Activated CD4-positive, alpha-beta T cell treated with anti-CD3 and anti-CD28 coated beads for 36 hours (primary cell): ENCODE measurements around the gene ZNF385A. TPM values are rescaled to one million over a fixed set of nuclear protein-coding genes. Genes with fewer than 3 reads are reported as not detected.

Experiments
- ATAC-seq: fragments of 200-7000 bp; cut with Tn5 transposase; one replicate; pipeline ENCODE4 v1.10.0; 2021; ENCODE audit warnings: mild to moderate bottlenecking, moderate library complexity
- CTCF ChIA-PET: fragments of 350-600 bp; sonication (Branson Sonifier 250); formaldehyde crosslinking; loops from one replicate; lab custom pipeline; 2021; ENCODE audit warnings: antibody characterized with exemption; lab: Charles Lee
- POLR2A ChIA-PET: fragments of 350-600 bp; sonication (Branson Sonifier 250); formaldehyde crosslinking; loops from one replicate; lab custom pipeline; 2021; ENCODE audit warnings: antibody characterized with exemption, inconsistent platforms; lab: Charles Lee
- DNase-seq: peaks from one replicate; pipeline ENCODE4 v3.0.0-alpha.2; 2020
- H3K27ac Mint-ChIP-seq: one replicate; pipeline ENCODE4 v1.8.0; 2021; ENCODE audit warnings: mixed read lengths
- H3K27me3 Mint-ChIP-seq: one replicate; pipeline ENCODE4 v1.8.0; 2021; ENCODE audit warnings: mixed read lengths
- H3K36me3 Mint-ChIP-seq: one replicate; pipeline ENCODE4 v1.8.0; 2021; ENCODE audit warnings: low read depth, mixed read lengths
- H3K4me1 Mint-ChIP-seq: one replicate; pipeline ENCODE4 v1.8.0; 2021; ENCODE audit warnings: mixed read lengths
- H3K4me3 Mint-ChIP-seq: one replicate; pipeline ENCODE4 v1.8.0; 2021; ENCODE audit warnings: mild to moderate bottlenecking, moderate library complexity, mixed read lengths
- H3K9me3 Mint-ChIP-seq: one replicate; pipeline ENCODE4 v1.8.0; 2021; ENCODE audit warnings: low read depth, mixed read lengths
- intact Hi-C, 2 experiments: fragments of 100-400 bp; cut with DNase I in 1 of 2; cut with micrococcal nuclease in 1 of 2; formaldehyde crosslinking; loops; one replicate each; pipeline versions ENCODE4 v1.14.2 to v1.15.1; 2022 to 2024; cut with DNase I, micrococcal nuclease
- total RNA-seq, 2 experiments: library from RNA; stranded (reverse); gene quantifications; one replicate each; pipeline ENCODE4 v1.2.3, GENCODE V29; 2021

The ZNF385A gene
- total RNA-seq, 2 experiments from 2014 or later, result 0.73 to 0.74 TPM

- ATAC-seq (peak; percentile 78), DNase-seq (peak; percentile 84)
- Mint-ChIP-seq H3K9me3 (no peaks in the 10 kb centered on the region), H3K4me3 (peak overlapping the region; percentile 60), H3K4me1 (peaks cover 21% of the 10 kb centered on the region), H3K36me3 (peaks cover 15% of the 10 kb centered on the region), H3K27ac (no peak overlapping the region), H3K27me3 (no peaks in the 10 kb centered on the region)
- ChIA-PET POLR2A (no interaction called here), CTCF (interaction anchor here (0.6 to 1.4 kb wide), 4 partner anchors 8 to 71 kb away, joined by 3 to 4 read pairs (median 3); no protein-coding TSS in a partner anchor)
- intact Hi-C loops, result no loop called here
These were observed 6.4 kb upstream of the ZNF385A start for GRCh38 chr12:54390668-54391551.

DNA sequence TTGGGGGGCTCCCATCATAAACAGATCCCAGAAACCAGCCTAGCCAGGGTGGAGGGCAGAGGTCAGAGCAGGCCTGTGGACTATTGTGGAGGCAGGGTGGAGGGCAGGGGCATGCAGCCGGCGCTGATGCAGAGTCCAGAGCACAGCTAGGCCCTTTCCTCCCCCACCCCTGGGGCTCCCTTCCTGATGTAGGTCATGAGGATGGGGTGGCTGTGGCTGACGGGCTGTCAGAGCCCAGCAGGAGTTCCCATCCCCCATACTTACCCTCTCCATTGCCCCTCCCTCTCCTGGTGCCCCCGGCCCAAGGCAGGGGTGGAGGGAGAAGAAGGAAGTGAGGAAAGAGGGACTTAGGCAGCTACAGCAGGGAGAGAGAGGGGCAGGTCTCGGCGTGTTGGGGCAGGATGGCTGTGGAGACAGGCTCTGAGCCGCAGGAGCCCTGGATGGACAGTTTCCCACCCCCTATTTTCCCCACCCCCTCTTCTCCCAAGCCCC lies 5.7 kb upstream of the ZNF385A start:
- CTCF ChIA-PET, result interaction anchor here (0.6 to 1.0 kb wide), 2 partner anchors 11 to 70 kb away, joined by 3 read pairs; no protein-coding TSS in a partner anchor
- DNase-seq (no peak), ATAC-seq (no peak)
- H3K36me3 Mint-ChIP-seq, result peaks cover 15% of the 10 kb centered on the region
- no peak overlapping the region for H3K4me3 Mint-ChIP-seq
- H3K9me3 Mint-ChIP-seq, result no peaks in the 10 kb centered on the region
- POLR2A ChIA-PET, result no interaction called here
- intact Hi-C loops, result no loop called here
- H3K4me1 Mint-ChIP-seq, result peaks cover 21% of the 10 kb centered on the region
- no peak overlapping the region for H3K27ac Mint-ChIP-seq
- no peaks in the 10 kb centered on the region for H3K27me3 Mint-ChIP-seq

DNA sequence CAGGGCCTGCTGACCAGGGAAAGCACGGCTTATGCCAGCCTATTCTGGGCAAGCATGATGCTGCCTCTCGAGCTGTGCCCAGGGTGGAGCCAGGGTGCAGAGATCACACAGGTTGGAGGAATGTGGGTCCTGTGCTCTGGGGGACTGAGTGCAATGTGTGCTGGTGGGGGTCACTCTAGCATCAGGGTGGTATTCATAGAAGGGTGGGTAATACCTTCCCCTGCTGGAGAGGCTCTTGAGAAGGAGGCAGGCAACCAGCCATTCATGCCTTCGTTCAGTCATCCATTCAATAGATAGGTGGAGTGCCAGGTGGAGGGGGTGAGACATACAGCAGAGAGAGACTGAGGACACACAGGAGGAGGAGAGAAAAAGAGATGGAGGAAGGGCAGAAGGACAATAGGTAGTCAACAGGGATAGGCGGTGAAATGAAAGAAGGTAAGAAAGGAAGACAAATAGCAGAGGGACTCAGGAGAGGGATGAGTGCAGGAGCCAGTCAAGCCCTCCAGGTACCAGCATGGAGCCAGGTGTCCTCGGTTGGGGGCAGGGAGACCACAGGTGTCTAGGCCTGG lies 5.2 kb upstream of the ZNF385A start:
- peaks cover 20% of the 10 kb centered on the region for H3K4me1 Mint-ChIP-seq
- no peaks in the 10 kb centered on the region for H3K27me3 Mint-ChIP-seq
- POLR2A ChIA-PET, result no interaction called here
- no peak overlapping the region for H3K27ac Mint-ChIP-seq
- no peaks in the 10 kb centered on the region for H3K9me3 Mint-ChIP-seq
- no peak for DNase-seq
- intact Hi-C loops, result no loop called here
- peaks cover 9% of the 10 kb centered on the region for H3K36me3 Mint-ChIP-seq
- no peak for ATAC-seq
- no peak overlapping the region for H3K4me3 Mint-ChIP-seq
- CTCF ChIA-PET, result interaction anchor here (1.0 kb wide), 1 partner anchor 11 kb away, joined by 3 read pairs; no protein-coding TSS in a partner anchor

GRCh38 chr12:54389134-54389508 lies 4.6 kb upstream of the ZNF385A start:
- ATAC-seq (no peak), DNase-seq (no peak)
- peaks cover 5% of the 10 kb centered on the region for H3K36me3 Mint-ChIP-seq
- no peak overlapping the region for H3K27ac Mint-ChIP-seq
- H3K4me1 Mint-ChIP-seq, result peaks cover 14% of the 10 kb centered on the region
- ChIA-PET CTCF (no interaction called here), POLR2A (no interaction called here)
- intact Hi-C loops, result no loop called here
- no peaks in the 10 kb centered on the region for H3K27me3 Mint-ChIP-seq
- H3K9me3 Mint-ChIP-seq, result no peaks in the 10 kb centered on the region
- H3K4me3 Mint-ChIP-seq, result no peak overlapping the region

GRCh38 chr12:54388237-54389133 lies 4.0 kb upstream of the ZNF385A start:
- Mint-ChIP-seq H3K4me1 (peaks cover 8% of the 10 kb centered on the region), H3K36me3 (no peaks in the 10 kb centered on the region), H3K27ac (no peak overlapping the region), H3K4me3 (no peak overlapping the region), H3K27me3 (no peaks in the 10 kb centered on the region), H3K9me3 (no peaks in the 10 kb centered on the region)
- intact Hi-C loops, result no loop called here
- peak; percentile 31 for DNase-seq
- POLR2A ChIA-PET, result interaction anchor here (0.6 kb wide), 1 partner anchor 55 kb away, joined by 3 read pairs; no protein-coding TSS in a partner anchor
- CTCF ChIA-PET, result interaction anchor here (0.9 to 1.8 kb wide), 6 partner anchors 10 to 64 kb away, joined by 3 to 14 read pairs (median 4); partner anchors contain the start of gene COPZ1
- no peak for ATAC-seq

DNA sequence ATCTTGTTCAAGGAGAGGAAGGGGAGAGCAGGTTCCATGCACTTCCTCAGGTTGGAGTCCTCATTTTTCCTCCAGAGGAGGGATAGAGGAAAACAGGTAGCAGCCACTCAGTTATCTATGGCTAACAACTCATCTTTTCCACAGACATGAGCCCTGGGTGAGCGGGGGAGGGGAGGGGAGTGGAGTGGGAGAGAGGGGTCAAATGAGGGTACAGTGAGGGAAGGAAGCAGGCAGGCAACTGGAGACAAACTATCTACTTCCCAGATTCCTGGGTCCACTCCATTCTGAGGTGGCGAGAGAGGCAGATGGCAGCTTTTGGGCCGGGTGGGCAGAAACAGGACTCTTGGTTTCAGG lies 2.6 kb upstream of the ZNF385A start:
- no peak for DNase-seq
- H3K27me3 Mint-ChIP-seq, result no peaks in the 10 kb centered on the region
- H3K36me3 Mint-ChIP-seq, result no peaks in the 10 kb centered on the region
- no peak for ATAC-seq
- intact Hi-C loops, result no loop called here
- peaks cover 13% of the 10 kb centered on the region for H3K4me1 Mint-ChIP-seq
- ChIA-PET POLR2A (no interaction called here), CTCF (interaction anchor here (0.7 to 1.8 kb wide), 10 partner anchors 13 to 415 kb away, joined by 3 to 12 read pairs (median 4); no protein-coding TSS in a partner anchor)
- H3K4me3 Mint-ChIP-seq, result no peak overlapping the region
- H3K9me3 Mint-ChIP-seq, result no peaks in the 10 kb centered on the region
- H3K27ac Mint-ChIP-seq, result no peak overlapping the region

- ChIA-PET POLR2A (no interaction called here), CTCF (interaction anchor here (0.6 to 1.8 kb wide), 11 partner anchors 13 to 174 kb away, joined by 3 to 12 read pairs (median 3); partner anchors contain the start of gene COPZ1)
- DNase-seq (no peak), ATAC-seq (no peak)
- Mint-ChIP-seq H3K9me3 (no peaks in the 10 kb centered on the region), H3K36me3 (no peaks in the 10 kb centered on the region), H3K4me1 (peaks cover 9% of the 10 kb centered on the region), H3K27me3 (no peaks in the 10 kb centered on the region), H3K27ac (no peak overlapping the region), H3K4me3 (no peak overlapping the region)
- intact Hi-C loops, result no loop called here
These were observed 2.0 kb upstream of the ZNF385A start for GRCh38 chr12:54386403-54387113.

GRCh38 chr12:54385251-54385914 lies 850 bp upstream of the ZNF385A start:
- DNase-seq, result no peak
- no peak overlapping the region for H3K4me3 Mint-ChIP-seq
- ATAC-seq, result no peak
- H3K27me3 Mint-ChIP-seq, result no peaks in the 10 kb centered on the region
- peaks cover 9% of the 10 kb centered on the region for H3K4me1 Mint-ChIP-seq
- POLR2A ChIA-PET, result interaction anchor here (1.0 kb wide), 1 partner anchor 97 kb away, joined by 5 read pairs; no protein-coding TSS in a partner anchor
- intact Hi-C loops, result no loop called here
- H3K36me3 Mint-ChIP-seq, result no peaks in the 10 kb centered on the region
- H3K9me3 Mint-ChIP-seq, result no peaks in the 10 kb centered on the region
- CTCF ChIA-PET, result interaction anchor here (0.7 to 1.6 kb wide), 6 partner anchors 8 to 89 kb away, joined by 3 to 7 read pairs (median 3); partner anchors contain the start of gene COPZ1
- H3K27ac Mint-ChIP-seq, result no peak overlapping the region

DNA sequence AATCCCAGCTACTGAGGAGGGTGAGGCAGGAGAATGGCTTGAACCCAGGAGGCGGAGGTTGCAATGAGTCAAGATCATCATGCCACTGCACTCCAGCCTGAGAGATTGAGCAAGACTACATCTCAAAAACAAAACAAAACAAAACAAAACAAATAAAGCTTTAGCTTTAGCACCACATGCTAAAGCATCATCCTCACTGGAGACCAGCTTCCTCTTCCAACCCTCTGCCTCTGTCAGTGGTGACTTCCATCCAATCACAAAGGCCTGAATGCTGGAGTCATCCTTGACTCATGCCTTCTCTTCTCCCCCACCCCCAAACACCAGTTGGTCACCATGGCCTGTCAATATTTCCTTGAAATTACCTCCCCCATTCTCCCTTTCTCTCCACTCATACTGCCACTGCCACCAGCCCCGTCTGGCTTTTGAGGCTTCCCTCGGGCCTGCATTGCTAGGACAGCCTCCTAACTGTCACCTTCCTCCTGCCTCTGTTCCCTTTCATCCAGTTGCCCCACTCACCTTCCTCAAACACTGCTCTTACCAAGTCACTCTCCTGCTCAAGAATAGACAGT lies 1.4 kb downstream of the ZNF385A start:
- no peaks in the 10 kb centered on the region for H3K27me3 Mint-ChIP-seq
- DNase-seq, result peak; percentile 64
- CTCF ChIA-PET, result interaction anchor here (0.5 to 5.0 kb wide), 19 partner anchors 9 to 1541 kb away, joined by 3 to 33 read pairs (median 4); no protein-coding TSS in a partner anchor
- intact Hi-C loops, result no loop called here
- H3K4me3 Mint-ChIP-seq, result no peak overlapping the region
- ATAC-seq, result peak; percentile 88
- POLR2A ChIA-PET, result interaction anchor here (1.0 kb wide), 1 partner anchor 103 kb away, joined by 3 read pairs; the partner anchor contains the start of gene HNRNPA1
- no peak overlapping the region for H3K27ac Mint-ChIP-seq
- H3K4me1 Mint-ChIP-seq, result peaks cover 13% of the 10 kb centered on the region
- H3K36me3 Mint-ChIP-seq, result no peaks in the 10 kb centered on the region
- H3K9me3 Mint-ChIP-seq, result no peaks in the 10 kb centered on the region
